ENCODE results near the gene KCTD19.

The KCTD19 gene

DNA sequence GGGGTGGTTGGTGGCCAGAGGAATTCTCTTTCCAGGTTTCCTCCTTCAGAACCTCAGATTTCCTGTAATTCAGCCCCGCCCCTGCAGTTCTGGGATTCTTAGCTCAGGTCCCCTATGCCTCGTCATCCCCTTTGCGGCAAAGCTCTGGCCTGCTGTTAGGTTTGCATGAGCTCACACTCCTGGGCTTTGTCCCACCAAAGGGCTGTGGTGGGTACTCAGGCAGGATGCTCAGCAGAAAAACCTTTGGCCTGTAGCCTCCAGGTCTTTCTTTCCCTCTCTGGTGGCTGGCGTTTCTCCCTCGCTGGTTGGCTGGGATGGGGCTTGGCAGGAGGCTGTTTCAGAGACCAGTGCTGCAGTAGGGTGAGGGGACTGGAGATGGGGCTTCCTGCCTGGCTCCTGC is 56.8 kb downstream of the KCTD19 start:
- DNase-seq (ENCODE audit: insufficient read length, low spot score) (no peak), FAIRE-seq (no peak)
- TF ChIP-seq, protein P1, sequence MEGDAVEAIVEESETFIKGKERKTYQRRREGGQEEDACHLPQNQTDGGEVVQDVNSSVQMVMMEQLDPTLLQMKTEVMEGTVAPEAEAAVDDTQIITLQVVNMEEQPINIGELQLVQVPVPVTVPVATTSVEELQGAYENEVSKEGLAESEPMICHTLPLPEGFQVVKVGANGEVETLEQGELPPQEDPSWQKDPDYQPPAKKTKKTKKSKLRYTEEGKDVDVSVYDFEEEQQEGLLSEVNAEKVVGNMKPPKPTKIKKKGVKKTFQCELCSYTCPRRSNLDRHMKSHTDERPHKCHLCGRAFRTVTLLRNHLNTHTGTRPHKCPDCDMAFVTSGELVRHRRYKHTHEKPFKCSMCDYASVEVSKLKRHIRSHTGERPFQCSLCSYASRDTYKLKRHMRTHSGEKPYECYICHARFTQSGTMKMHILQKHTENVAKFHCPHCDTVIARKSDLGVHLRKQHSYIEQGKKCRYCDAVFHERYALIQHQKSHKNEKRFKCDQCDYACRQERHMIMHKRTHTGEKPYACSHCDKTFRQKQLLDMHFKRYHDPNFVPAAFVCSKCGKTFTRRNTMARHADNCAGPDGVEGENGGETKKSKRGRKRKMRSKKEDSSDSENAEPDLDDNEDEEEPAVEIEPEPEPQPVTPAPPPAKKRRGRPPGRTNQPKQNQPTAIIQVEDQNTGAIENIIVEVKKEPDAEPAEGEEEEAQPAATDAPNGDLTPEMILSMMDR (IDR thresholded peaks at IDR 0.05; ENCODE audit: insufficient read depth, missing control alignments), result no peak

DNA sequence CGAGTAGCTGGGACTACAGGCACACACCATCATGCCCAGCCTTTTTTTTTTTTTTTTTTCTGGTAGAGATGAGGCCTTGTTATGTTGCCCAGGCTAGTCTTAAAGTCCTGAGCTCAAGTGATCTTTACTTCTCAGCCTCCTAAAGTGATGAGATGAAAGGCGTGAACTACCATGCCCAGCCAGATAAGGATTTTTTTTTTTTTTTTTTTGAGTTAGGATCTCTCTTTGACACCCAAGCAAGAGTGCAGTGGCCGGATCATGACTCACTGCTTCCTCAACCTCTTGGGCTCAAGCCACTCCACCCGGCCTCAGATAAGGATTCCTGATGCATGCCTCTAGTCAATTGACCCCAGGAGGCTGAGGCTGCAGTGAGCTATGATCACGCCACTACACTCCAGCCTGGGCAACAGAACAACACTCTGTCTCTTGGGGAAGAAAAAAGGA is 58.4 kb downstream of the KCTD19 start:
- FAIRE-seq (no peak), DNase-seq (ENCODE audit: insufficient read length, low spot score) (no peak)
- TF ChIP-seq, protein P1 (IDR thresholded peaks at IDR 0.05; ENCODE audit: insufficient read depth, missing control alignments), result no peak

DNA sequence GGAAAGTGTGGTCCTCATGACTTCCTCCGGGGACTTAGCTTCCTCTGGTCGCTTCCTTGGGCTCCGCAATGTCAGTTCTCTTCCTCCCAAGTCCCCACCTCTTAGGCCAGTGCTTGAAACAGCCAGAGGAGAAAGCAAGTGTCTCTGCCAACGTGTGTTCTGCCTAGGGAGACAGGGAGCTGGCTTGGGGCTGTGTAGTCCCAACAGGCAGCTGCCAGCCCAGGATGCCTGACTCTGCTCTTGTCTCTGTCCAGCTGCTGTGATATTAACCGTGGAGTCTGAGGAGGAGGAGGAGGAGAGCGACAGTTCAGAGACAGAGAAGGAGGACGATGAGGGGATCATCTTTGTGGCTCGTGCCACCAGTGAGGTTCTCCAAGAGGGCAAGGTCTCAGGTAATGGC is 60.7 kb downstream of the KCTD19 start:
- TF ChIP-seq, protein P1 (IDR thresholded peaks at IDR 0.05; ENCODE audit: insufficient read depth, missing control alignments), result no peak
- no peak for DNase-seq (ENCODE audit: insufficient read length, low spot score)

DNA sequence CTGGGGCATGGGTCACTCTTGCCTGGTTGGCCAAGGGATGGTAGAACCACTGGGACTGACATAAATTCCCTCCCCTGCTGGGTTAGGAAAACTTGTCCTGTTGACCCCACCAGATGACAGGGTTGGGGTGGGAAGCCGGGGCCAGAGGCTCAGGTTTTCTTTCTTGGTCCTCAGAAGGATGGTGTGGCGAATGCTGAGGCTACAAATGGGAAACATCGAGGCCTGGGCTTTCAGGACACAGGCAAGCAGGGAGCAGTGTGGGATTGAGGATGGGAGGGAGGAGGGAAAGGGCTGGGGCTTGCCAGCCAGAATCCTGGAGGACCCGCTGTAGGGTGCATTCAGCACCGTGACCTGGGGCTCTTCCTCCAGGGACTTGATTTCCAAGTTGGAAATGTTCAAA is 61.7 kb downstream of the KCTD19 start:
- DNase-seq (ENCODE audit: insufficient read length, low spot score) (no peak), FAIRE-seq (no peak)
- TF ChIP-seq, protein P1 (IDR thresholded peaks at IDR 0.05; ENCODE audit: insufficient read depth, missing control alignments), result no peak

More for the DNA sequence above, 60.7 kb downstream of the KCTD19 start:
- FAIRE-seq, result no peak

DNA sequence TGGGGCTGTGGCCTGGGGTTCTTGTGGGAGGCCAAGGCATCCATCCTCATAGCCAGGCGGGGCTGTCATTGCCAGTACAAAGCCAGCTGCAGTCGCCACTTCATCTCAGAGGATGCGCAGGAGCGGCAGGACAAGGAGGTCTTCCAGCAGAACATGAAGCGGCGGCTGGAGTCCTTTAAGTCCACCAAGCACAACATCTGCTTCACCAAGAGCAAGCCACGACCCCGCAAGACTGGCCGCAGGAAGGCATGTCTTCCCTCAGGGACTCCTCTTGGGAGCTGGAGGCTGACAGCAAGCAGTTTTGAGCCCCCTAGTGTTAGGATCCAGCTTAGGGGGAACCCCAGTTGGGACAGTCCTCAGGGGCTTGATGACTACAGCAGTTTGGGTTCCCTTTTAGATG is 62.3 kb downstream of the KCTD19 start:
- FAIRE-seq (no peak), DNase-seq (ENCODE audit: insufficient read length, low spot score) (no peak)
- TF ChIP-seq, protein P1 (IDR thresholded peaks at IDR 0.05; ENCODE audit: insufficient read depth, missing control alignments), result peak; percentile 11

DNA sequence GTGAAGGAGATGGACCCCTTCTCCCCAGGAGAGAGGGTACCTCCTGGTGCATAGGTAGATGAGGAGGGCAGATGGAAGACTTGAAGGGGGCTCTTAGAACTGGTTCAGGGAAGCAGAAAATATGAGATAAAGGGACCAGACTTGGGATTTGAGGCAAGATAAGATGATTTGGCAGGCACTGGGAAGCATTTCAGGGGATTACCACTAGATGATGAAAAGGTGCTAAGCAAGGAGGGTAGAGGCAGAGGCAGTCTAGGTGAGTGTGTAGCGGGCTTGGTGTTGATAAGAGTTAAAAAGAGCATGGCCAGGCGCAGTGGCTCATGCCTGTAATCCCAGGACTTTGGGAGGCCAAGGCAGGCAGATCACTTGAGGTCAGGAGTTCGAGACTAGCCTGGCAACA is 63.3 kb downstream of the KCTD19 start:
- DNase-seq (ENCODE audit: insufficient read length, low spot score), result no peak
- TF ChIP-seq, protein P1 (IDR thresholded peaks at IDR 0.05; ENCODE audit: insufficient read depth, missing control alignments), result no peak
- no peak for FAIRE-seq

DNA sequence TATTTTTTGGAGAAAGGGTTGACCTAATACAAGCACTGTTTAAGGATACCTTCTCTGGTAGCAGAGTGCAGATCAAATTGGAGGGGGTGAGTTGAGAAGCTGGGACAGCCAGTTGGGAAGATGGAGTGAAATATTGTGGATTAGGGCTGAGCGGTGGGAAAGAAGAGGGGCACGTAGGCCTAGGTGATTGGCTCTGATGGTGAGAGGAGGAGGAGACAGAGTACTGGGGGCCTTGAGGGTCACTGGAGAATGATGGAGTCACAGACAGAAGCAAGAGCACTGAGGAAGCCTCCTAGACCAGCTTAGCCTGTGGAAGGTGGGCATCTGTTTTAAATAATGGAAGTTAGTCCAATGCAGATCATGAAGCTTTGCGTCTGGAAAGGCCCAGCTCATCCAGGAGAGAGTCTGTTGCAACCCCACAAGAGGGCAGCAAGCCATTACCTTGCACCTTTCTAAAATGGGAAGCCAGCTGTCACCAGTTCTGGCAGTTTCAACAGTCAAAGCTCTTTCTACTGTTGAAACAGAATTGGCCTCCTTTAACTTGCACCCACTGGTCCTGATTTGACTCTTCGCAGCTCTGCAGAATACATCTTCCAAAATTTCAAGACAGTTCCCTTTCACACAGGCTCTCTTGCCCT is 66.0 kb downstream of the KCTD19 start:
- TF ChIP-seq, protein P1 (IDR thresholded peaks at IDR 0.05; ENCODE audit: insufficient read depth, missing control alignments), result peak; percentile 52
- DNase-seq (ENCODE audit: insufficient read length, low spot score) (no peak), FAIRE-seq (no peak)

Measured in D721Med (cell line).